ENCODE measurements around the gene ADCK2.
"Not testable (repeated sequence)": the region's sequence is repeated elsewhere in the genome, so short reads cannot be mapped to it uniquely, and the experiment has no call there.

ADCK2 gene

GRCh38 chr7:140675726-140676125 is 3.0 kb downstream of the ADCK2 start:
- no peak for DNase-seq

GRCh38 chr7:140676306-140676705 is 3.6 kb downstream of the ADCK2 start:
- DNase-seq, result no peak

- DNase-seq, result not testable (repeated sequence)
Observed at GRCh38 chr7:140676956-140677355, 4.2 kb downstream of the ADCK2 start.

GRCh38 chr7:140677496-140677895 is 4.8 kb downstream of the ADCK2 start:
- DNase-seq, result no peak

- no peak for DNase-seq
Observed at GRCh38 chr7:140678081-140678815, 5.5 kb downstream of the ADCK2 start.

GRCh38 chr7:140678816-140679130 is 6.0 kb downstream of the ADCK2 start:
- DNase-seq, result no peak

- DNase-seq, result no peak
Observed at GRCh38 chr7:140679186-140679585, 6.4 kb downstream of the ADCK2 start.

- DNase-seq, result no peak
Observed at GRCh38 chr7:140680886-140681285, 8.1 kb downstream of the ADCK2 start.

- DNase-seq, result no peak
Observed at GRCh38 chr7:140681766-140682165, 9.0 kb downstream of the ADCK2 start.

- no peak for DNase-seq
Observed at GRCh38 chr7:140683657-140684056, 10.9 kb downstream of the ADCK2 start.

- no peak for DNase-seq
Observed at GRCh38 chr7:140684066-140684950, 11.6 kb downstream of the ADCK2 start.

- no peak for DNase-seq
Observed at GRCh38 chr7:140685407-140686087, 12.8 kb downstream of the ADCK2 start.

- no peak for DNase-seq
Observed at GRCh38 chr7:140686921-140687320, 14.2 kb downstream of the ADCK2 start.

- no peak for DNase-seq
Observed at GRCh38 chr7:140688341-140688740, 15.6 kb downstream of the ADCK2 start.

- DNase-seq, result no peak
Observed at GRCh38 chr7:140689199-140690152, 16.7 kb downstream of the ADCK2 start.

GRCh38 chr7:140691376-140692045 is 18.8 kb downstream of the ADCK2 start:
- no peak for DNase-seq

- DNase-seq, result not testable (repeated sequence)
Observed at GRCh38 chr7:140693849-140694248, 21.1 kb downstream of the ADCK2 start.

- no peak for DNase-seq
Observed at GRCh38 chr7:140694592-140694991, 21.8 kb downstream of the ADCK2 start.

GRCh38 chr7:140695381-140695780 is 22.6 kb downstream of the ADCK2 start:
- no peak for DNase-seq

- no peak for DNase-seq
Observed at GRCh38 chr7:140696024-140696679, 23.4 kb downstream of the ADCK2 start.

All from GDM1 (cell line).